Adipocyte (in vitro differentiated cells): ENCODE results near the gene RRP1.

Experiments used
- DNase-seq: peaks from one replicate; pipeline ENCODE4 v3.0.0-alpha.2; 2015; ENCODE audit warnings: low read depth
- H3K27me3 ChIP-seq: replicated peaks from 2 replicates; pipeline ENCODE4 v1.7.0; 2013; ENCODE audit warnings: mild to moderate bottlenecking, low read length, moderate library complexity; ENCODE audit not compliant: control insufficient read depth, insufficient read depth
- H3K36me3 ChIP-seq: 2 replicates; pipeline ENCODE4 v1.7.0; 2013; ENCODE audit warnings: low read length, mild to moderate bottlenecking, moderate library complexity; ENCODE audit not compliant: control insufficient read depth, insufficient read depth, severe bottlenecking
- H3K4me1 ChIP-seq: 2 replicates; pipeline ENCODE4 v1.7.0; 2013; ENCODE audit warnings: mild to moderate bottlenecking, low read length, moderate library complexity; ENCODE audit not compliant: control insufficient read depth, insufficient read depth
- H3K4me3 ChIP-seq: 2 replicates; pipeline ENCODE4 v1.7.0; 2013; ENCODE audit warnings: mild to moderate bottlenecking, low read length, moderate library complexity
- H3K9ac ChIP-seq: 2 replicates; pipeline ENCODE4 v1.7.0; 2013; ENCODE audit warnings: mild to moderate bottlenecking, low read length, moderate library complexity
- H3K9me3 ChIP-seq: 2 replicates; pipeline ENCODE4 v1.7.0; 2013; ENCODE audit warnings: mild to moderate bottlenecking, low read length, moderate library complexity; ENCODE audit not compliant: control insufficient read depth

Gene RRP1

DNA sequence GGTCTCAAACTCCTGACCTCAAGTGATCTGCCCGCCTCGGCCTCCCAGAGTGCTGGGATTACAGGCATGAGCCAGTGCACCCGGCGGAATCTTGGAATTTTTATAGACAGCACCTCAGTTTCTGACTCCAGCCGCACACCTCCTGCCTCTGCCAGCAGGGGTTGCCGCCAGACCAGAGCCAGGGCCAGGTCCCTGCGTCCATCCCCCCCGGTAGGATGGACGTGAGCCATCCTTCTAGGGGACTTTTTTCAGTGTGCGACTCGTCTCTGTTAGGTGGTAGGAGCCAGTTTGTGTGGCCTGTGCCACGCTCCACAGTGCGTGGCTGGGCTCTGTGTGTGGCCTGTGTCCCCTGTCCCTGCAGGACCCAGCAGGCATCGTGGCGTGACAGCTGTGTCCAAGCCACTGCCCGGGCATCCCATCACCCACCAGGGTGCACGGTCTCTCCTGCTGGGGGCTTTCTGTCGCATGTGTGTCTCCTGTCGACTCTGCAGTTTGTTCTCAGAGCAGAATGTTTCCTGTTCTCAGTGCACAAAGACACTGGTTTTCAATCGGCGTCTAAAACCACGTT, 28.9 kb upstream of the RRP1 start:
- H3K9ac ChIP-seq: no peak overlapping the region
- peaks cover 68% of the 10 kb centered on the region for H3K36me3 ChIP-seq
- H3K9me3 ChIP-seq: no peaks in the 10 kb centered on the region
- no peak for DNase-seq
- H3K4me1 ChIP-seq: peaks cover 37% of the 10 kb centered on the region
- no peak overlapping the region for H3K4me3 ChIP-seq
- H3K27me3 ChIP-seq: no peaks in the 10 kb centered on the region

DNA sequence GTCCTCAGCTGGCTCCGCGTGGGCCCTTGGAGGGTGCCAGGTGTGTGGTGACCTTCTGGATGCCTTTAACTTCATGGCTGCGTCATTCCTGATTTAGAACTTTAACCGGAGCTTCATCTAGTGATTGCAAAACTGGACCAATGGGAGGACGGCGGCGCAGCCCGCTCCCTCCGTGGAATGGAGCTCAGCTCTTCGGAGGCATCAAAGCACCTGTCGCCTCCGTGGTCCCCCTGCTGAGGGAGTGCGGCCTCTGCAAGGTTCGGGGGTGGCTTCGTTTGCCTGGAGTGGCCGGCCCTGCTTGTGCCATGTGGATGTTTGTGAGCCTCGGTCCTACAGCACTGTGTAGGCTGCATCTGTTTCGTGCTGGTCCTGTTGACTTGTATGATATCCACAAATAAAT, 27.5 kb upstream of the RRP1 start:
- no peaks in the 10 kb centered on the region for H3K9me3 ChIP-seq
- H3K4me3 ChIP-seq: no peak overlapping the region
- DNase-seq: no peak
- H3K4me1 ChIP-seq: peaks cover 36% of the 10 kb centered on the region
- H3K36me3 ChIP-seq: peaks cover 54% of the 10 kb centered on the region
- H3K27me3 ChIP-seq: no peaks in the 10 kb centered on the region
- H3K9ac ChIP-seq: no peak overlapping the region

DNA sequence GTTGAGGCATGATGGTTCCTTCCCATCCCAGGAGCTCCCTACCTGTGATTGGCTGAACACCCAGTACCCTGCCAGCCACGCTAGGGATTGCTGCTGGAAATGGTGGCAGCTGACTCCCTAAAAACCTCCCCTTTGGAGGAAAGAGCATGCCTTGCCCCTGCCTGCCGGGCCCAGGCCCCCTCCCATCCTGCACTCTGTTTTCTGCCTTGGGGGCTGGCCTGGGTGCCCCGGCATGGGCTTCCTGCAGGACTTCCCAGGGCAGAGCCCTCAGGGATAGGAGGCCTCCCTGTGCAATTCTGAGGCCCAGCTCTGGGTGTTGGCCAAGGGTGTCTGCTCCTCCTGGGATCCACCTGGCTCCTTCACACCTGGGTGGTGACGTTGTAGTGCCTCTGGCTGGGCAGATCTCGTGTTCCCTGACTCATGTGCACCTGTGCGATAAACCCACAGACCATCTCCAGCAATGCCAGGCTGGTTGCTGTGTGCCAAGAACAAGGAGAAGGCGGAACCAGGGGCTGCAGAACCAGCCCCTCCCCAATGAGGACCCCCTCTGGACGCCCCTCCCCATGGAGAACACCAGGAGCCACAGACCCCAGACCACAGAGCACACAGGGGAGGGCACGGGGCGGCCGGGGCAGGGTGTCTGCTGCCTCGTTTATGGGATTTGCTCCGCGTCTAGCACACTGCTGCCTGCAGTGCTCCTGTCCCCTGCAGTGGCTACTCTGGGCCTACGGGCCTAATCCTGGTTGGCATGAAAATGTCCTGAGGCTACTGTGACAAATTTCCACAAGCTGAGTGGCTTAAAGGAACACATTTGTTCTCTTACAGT, 26.9 kb upstream of the RRP1 start:
- no peaks in the 10 kb centered on the region for H3K9me3 ChIP-seq
- H3K4me1 ChIP-seq: peaks cover 31% of the 10 kb centered on the region
- no peaks in the 10 kb centered on the region for H3K27me3 ChIP-seq
- no peak for DNase-seq
- H3K4me3 ChIP-seq: no peak overlapping the region
- H3K36me3 ChIP-seq: peaks cover 51% of the 10 kb centered on the region
- H3K9ac ChIP-seq: no peak overlapping the region

- no peak for DNase-seq
- Histone ChIP-seq H3K9ac (no peak overlapping the region), H3K36me3 (peaks cover 43% of the 10 kb centered on the region), H3K9me3 (no peaks in the 10 kb centered on the region), H3K4me1 (peaks cover 29% of the 10 kb centered on the region), H3K27me3 (no peaks in the 10 kb centered on the region), H3K4me3 (no peak overlapping the region)
Observed at GRCh38 chr21:43763901-43764523, 25.4 kb upstream of the RRP1 start.

GRCh38 chr21:43764576-43765495, 24.5 kb upstream of the RRP1 start:
- Histone ChIP-seq H3K36me3 (peaks cover 35% of the 10 kb centered on the region), H3K9ac (no peak overlapping the region), H3K27me3 (no peaks in the 10 kb centered on the region), H3K4me1 (peaks cover 25% of the 10 kb centered on the region), H3K4me3 (no peak overlapping the region), H3K9me3 (no peaks in the 10 kb centered on the region)
- peak; percentile 7 for DNase-seq

GRCh38 chr21:43766734-43767497, 22.5 kb upstream of the RRP1 start:
- no peak overlapping the region for H3K9ac ChIP-seq
- DNase-seq: no peak
- H3K4me1 ChIP-seq: peaks cover 29% of the 10 kb centered on the region
- no peaks in the 10 kb centered on the region for H3K27me3 ChIP-seq
- no peaks in the 10 kb centered on the region for H3K9me3 ChIP-seq
- peaks cover 19% of the 10 kb centered on the region for H3K36me3 ChIP-seq
- H3K4me3 ChIP-seq: no peak overlapping the region

- H3K9ac ChIP-seq: peak overlapping the region; percentile 88
- no peak overlapping the region for H3K4me3 ChIP-seq
- no peak for DNase-seq
- peaks cover 14% of the 10 kb centered on the region for H3K36me3 ChIP-seq
- peaks cover 29% of the 10 kb centered on the region for H3K4me1 ChIP-seq
- no peaks in the 10 kb centered on the region for H3K27me3 ChIP-seq
- H3K9me3 ChIP-seq: no peaks in the 10 kb centered on the region
Observed at GRCh38 chr21:43767498-43767983, 21.8 kb upstream of the RRP1 start.

- peak; percentile 85 for DNase-seq
- H3K4me3 ChIP-seq: no peak overlapping the region
- H3K27me3 ChIP-seq: no peaks in the 10 kb centered on the region
- H3K36me3 ChIP-seq: peaks cover 15% of the 10 kb centered on the region
- peaks cover 29% of the 10 kb centered on the region for H3K4me1 ChIP-seq
- H3K9ac ChIP-seq: peak overlapping the region; percentile 88
- no peaks in the 10 kb centered on the region for H3K9me3 ChIP-seq
Observed at GRCh38 chr21:43767984-43768867, 21.2 kb upstream of the RRP1 start.

GRCh38 chr21:43768868-43769167, 20.6 kb upstream of the RRP1 start:
- peaks cover 19% of the 10 kb centered on the region for H3K36me3 ChIP-seq
- H3K9ac ChIP-seq: peak overlapping the region; percentile 88
- no peak overlapping the region for H3K4me3 ChIP-seq
- H3K9me3 ChIP-seq: no peaks in the 10 kb centered on the region
- H3K4me1 ChIP-seq: peaks cover 29% of the 10 kb centered on the region
- no peak for DNase-seq
- H3K27me3 ChIP-seq: no peaks in the 10 kb centered on the region
